ENCODE data around the gene SNTG2.

The SNTG2 gene

GRCh38 chr2:1147873-1148612 is 197.4 kb downstream of the SNTG2 start:
- DNase-seq (ENCODE audit: low read depth), result no peak

GRCh38 chr2:1150724-1151511 is 200.3 kb downstream of the SNTG2 start:
- DNase-seq (ENCODE audit: low read depth), result no peak

- no peak for DNase-seq (ENCODE audit: low read depth)
Observed at GRCh38 chr2:1152375-1152774, 201.7 kb downstream of the SNTG2 start.

GRCh38 chr2:1153920-1154319 is 203.3 kb downstream of the SNTG2 start:
- no peak for DNase-seq (ENCODE audit: low read depth)

- DNase-seq (ENCODE audit: low read depth), result no peak
Observed at GRCh38 chr2:1154710-1155594, 204.3 kb downstream of the SNTG2 start.

- no peak for DNase-seq (ENCODE audit: low read depth)
Observed at GRCh38 chr2:1156059-1156458, 205.4 kb downstream of the SNTG2 start.

- DNase-seq (ENCODE audit: low read depth), result no peak
Observed at GRCh38 chr2:1156531-1156930, 205.9 kb downstream of the SNTG2 start.

- DNase-seq (ENCODE audit: low read depth), result no peak
Observed at GRCh38 chr2:1157107-1157506, 206.5 kb downstream of the SNTG2 start.

- DNase-seq (ENCODE audit: low read depth), result no peak
Observed at GRCh38 chr2:1159013-1159412, 208.4 kb downstream of the SNTG2 start.

- DNase-seq (ENCODE audit: low read depth), result no peak
Observed at GRCh38 chr2:1162246-1162645, 211.6 kb downstream of the SNTG2 start.

- DNase-seq (ENCODE audit: low read depth), result no peak
Observed at GRCh38 chr2:1162768-1163584, 212.3 kb downstream of the SNTG2 start.

- no peak for DNase-seq (ENCODE audit: low read depth)
Observed at GRCh38 chr2:1166976-1167375, 216.3 kb downstream of the SNTG2 start.

- no peak for DNase-seq (ENCODE audit: low read depth)
Observed at GRCh38 chr2:1168846-1169245, 218.2 kb downstream of the SNTG2 start.

GRCh38 chr2:1169291-1169949 is 218.8 kb downstream of the SNTG2 start:
- no peak for DNase-seq (ENCODE audit: low read depth)

- no peak for DNase-seq (ENCODE audit: low read depth)
Observed at GRCh38 chr2:1170241-1170640, 219.6 kb downstream of the SNTG2 start.

- no peak for DNase-seq (ENCODE audit: low read depth)
Observed at GRCh38 chr2:1170711-1171110, 220.1 kb downstream of the SNTG2 start.

- no peak for DNase-seq (ENCODE audit: low read depth)
Observed at GRCh38 chr2:1173528-1173927, 222.9 kb downstream of the SNTG2 start.

GRCh38 chr2:1181893-1182292 is 231.2 kb downstream of the SNTG2 start:
- no peak for DNase-seq (ENCODE audit: low read depth)

GRCh38 chr2:1183300-1183699 is 232.7 kb downstream of the SNTG2 start:
- DNase-seq (ENCODE audit: low read depth), result no peak

- no peak for DNase-seq (ENCODE audit: low read depth)
Observed at GRCh38 chr2:1186421-1186820, 235.8 kb downstream of the SNTG2 start.

- no peak for DNase-seq (ENCODE audit: low read depth)
Observed at GRCh38 chr2:1187189-1187588, 236.5 kb downstream of the SNTG2 start.

All from stimulated activated CD8-positive, alpha-beta memory T cell treated with anti-CD3 and anti-CD28 coated beads, Interleukin-12 subunit alpha, Interleukin-12 subunit beta, amount 100 ng/mL, for 4 hours (primary cell).